ENCODE data around the gene EYS.

The EYS gene

DNA sequence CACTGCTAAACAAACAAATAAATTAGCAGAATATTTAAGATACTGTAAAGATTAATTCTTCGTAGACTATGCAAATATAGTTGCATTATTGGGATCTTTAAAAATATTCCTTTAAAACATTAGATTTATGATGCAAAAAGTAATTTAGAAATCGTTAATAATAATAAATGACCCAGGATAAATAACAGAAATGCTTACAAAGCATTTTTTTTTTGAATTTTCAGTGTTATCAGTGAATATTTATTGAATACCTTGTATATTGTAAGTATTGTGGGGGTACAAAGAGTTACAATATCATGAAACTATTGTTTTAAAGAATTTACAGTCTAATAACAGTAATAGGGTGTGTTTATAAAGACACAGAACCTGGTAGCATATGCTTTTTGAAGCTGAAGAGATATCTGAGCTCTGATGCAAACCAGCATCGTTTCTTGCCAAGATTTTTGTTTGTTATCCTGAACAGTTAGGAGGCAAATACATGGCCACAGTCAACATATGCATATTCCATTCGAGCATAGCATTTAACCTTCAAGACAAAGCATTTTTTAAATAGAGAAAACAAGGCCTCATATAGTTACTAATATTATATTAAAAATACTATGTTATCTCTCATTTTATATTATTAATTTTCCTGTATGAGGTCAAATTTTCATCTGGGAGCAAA is 1584.2 kb downstream of the EYS start:
- DNase-seq (ENCODE audit: low spot score) = no peak
- TF ChIP-seq, protein P1, sequence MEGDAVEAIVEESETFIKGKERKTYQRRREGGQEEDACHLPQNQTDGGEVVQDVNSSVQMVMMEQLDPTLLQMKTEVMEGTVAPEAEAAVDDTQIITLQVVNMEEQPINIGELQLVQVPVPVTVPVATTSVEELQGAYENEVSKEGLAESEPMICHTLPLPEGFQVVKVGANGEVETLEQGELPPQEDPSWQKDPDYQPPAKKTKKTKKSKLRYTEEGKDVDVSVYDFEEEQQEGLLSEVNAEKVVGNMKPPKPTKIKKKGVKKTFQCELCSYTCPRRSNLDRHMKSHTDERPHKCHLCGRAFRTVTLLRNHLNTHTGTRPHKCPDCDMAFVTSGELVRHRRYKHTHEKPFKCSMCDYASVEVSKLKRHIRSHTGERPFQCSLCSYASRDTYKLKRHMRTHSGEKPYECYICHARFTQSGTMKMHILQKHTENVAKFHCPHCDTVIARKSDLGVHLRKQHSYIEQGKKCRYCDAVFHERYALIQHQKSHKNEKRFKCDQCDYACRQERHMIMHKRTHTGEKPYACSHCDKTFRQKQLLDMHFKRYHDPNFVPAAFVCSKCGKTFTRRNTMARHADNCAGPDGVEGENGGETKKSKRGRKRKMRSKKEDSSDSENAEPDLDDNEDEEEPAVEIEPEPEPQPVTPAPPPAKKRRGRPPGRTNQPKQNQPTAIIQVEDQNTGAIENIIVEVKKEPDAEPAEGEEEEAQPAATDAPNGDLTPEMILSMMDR (IDR thresholded peaks at IDR 0.05; ENCODE audit: extremely low read depth, missing control alignments) = no peak

DNA sequence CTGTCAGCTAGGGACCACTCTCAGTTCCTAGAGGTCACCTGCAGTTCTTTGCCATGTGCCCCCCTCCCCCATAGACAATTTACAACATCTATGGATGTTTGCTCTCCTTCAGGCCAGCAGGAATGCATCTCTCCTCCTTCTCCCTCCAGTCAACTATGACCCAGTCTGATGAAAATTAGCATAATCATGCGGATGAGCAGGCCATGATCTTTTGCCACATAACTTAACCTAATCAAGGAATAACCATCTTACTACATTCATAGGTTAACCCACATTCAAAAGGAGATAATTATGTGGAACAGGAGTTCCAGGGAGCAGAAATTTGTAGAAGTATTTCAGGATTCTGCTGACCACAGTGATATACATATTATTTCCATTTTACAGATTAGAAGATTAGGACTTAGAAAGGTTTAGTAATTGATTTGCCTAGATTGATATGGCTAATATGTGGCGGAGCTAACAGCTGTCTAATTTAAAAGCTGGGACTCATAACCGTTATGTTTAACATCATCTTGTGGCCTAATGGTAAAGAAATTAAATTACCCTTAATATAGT is 1585.9 kb downstream of the EYS start:
- DNase-seq (ENCODE audit: low spot score) = no peak
- TF ChIP-seq, protein P1 (IDR thresholded peaks at IDR 0.05; ENCODE audit: extremely low read depth, missing control alignments) = no peak

DNA sequence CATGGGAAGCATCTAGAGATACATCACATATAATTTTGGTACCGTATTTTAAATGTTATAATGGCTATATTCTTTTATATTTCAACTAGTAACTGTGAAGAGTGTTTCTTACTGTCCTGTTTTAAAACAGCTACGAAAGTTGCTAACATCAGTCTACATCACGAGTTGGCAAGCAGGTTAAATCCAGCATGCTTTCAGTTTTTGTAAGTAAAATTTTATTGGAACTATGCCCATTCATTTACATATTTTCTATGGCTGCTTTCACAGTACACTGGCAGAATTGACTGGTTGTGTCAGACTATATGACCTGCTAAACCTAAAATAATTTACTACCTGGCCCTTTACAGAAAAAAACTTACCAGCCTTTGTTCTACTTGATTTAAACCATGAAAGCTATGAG is 1593.3 kb downstream of the EYS start:
- TF ChIP-seq, protein P1 (IDR thresholded peaks at IDR 0.05; ENCODE audit: extremely low read depth, missing control alignments) = no peak
- no peak for DNase-seq (ENCODE audit: low spot score)

- TF ChIP-seq, protein P1 (IDR thresholded peaks at IDR 0.05; ENCODE audit: extremely low read depth, missing control alignments) = no peak
- DNase-seq (ENCODE audit: low spot score) = no peak
These were observed 1603.0 kb downstream of the EYS start for GRCh38 chr6:64104051-64104450.

GRCh38 chr6:64103480-64103879 is 1603.5 kb downstream of the EYS start:
- TF ChIP-seq, protein P1 (IDR thresholded peaks at IDR 0.05; ENCODE audit: extremely low read depth, missing control alignments) = no peak
- no peak for DNase-seq (ENCODE audit: low spot score)

DNA sequence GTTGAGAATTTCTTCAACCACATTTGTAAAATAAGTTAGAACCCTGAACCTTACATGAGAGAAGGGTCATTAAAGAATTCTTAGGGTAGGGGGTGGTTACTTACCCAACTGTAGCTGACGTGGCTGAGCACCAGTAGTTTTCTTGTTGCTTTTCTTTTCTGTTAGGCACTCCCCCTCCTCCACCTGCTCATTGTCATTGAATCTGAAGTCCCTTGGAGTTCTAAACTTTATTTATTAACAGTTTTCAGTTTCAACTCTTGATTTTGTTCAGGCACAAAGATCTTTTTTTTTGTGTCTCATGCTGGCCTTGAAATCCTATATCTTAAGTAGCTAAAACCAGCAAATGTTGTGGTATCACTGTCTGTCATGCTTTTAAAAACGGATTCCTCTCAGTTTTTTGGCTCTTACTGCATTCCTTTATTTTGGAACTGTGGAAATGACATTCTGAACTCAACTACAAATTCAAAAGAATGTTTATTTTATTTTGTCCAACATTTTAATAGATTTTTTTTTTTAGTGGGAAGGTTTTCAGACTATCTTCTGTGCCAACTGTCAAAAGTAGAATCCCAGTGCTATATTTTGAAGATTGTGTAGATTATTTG is 1606.2 kb downstream of the EYS start:
- TF ChIP-seq, protein P1 (IDR thresholded peaks at IDR 0.05; ENCODE audit: extremely low read depth, missing control alignments) = no peak
- DNase-seq (ENCODE audit: low spot score) = no peak

DNA sequence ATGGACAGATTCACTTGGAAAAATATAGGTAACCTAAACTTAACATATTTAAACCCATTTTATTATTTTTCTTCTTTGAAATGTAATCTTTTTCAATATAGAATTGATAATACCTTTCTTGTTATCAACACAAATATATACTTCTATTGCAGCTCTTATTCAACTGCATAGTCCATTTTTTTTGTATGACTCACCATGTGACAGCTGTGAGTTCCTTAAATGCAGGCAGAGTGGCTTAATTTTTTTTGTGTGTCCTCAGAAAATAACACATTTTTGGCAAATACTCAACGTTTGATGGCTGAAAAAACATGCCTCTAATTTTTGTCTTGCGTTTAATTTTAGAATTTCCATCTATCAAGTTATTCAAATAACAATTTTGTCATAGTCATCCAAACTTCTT is 1616.7 kb downstream of the EYS start:
- no peak for DNase-seq (ENCODE audit: low spot score)

More for the DNA sequence above, 1616.7 kb downstream of the EYS start:
- TF ChIP-seq, protein P1 (IDR thresholded peaks at IDR 0.05; ENCODE audit: extremely low read depth, missing control alignments) = no peak

Measured in GM20000 (cell line).